ENCODE measurements around the gene MRPL58. TPM values are rescaled to one million over a fixed set of nuclear protein-coding genes. Genes with fewer than 3 reads are reported as not detected.

The MRPL58 gene
- total and polyA plus RNA-seq, 12 donors: 43.7 to 72.3 (median 52.1) TPM

- H3K9me3 ChIP-seq: peaks cover 0 to 13% (median 0%) of the 10 kb centered on the region in 11 donors
- H3K4me1 ChIP-seq: peaks cover 0 to 54% (median 44%) of the 10 kb centered on the region in 9 donors
- DNase-seq (peak; percentile 91 to 95), ATAC-seq (peak; percentile 49 to 83 (median 80))
- peak overlapping the region; percentile 8 to 72 (median 66) for H3K4me3 ChIP-seq
- WGBS, 2 donors: 1% methylated on average over 36 of the region's 36 CpGs
- no peaks in the 10 kb centered on the region for H3K27me3 ChIP-seq
- peaks cover 0 to 11% (median 0%) of the 10 kb centered on the region in 9 donors for H3K36me3 ChIP-seq
- no peak for TF ChIP-seq CTCF (IDR thresholded peaks at IDR 0.05)
- intact Hi-C loops (cut with DNase I): loop anchor here in 4 of 10 donors (2.0 to 10.0 kb wide), 4 partner anchors 45 to 71 kb away; partner anchors contain the start of gene CDR2L (in 1 of the 4)
- H3K27ac ChIP-seq: peak overlapping the region in 9 of 10 donors; percentile 64 to 90 (median 84)
These were observed 21.1 kb downstream of the MRPL58 start for GRCh38 chr17:75033346-75034235.

GRCh38 chr17:75034236-75034908 is 21.9 kb downstream of the MRPL58 start:
- Histone ChIP-seq H3K9me3 (peaks cover 0 to 13% (median 0%) of the 10 kb centered on the region in 11 donors), H3K27ac (peak overlapping the region; percentile 8 to 90 (median 84)), H3K27me3 (no peaks in the 10 kb centered on the region), H3K36me3 (peaks cover 0 to 19% (median 6%) of the 10 kb centered on the region in 9 donors), H3K4me3 (peak overlapping the region; percentile 46 to 72 (median 66)), H3K4me1 (peaks cover 0 to 54% (median 44%) of the 10 kb centered on the region in 9 donors)
- DNase-seq (peak; percentile 81 to 90), ATAC-seq (peak; percentile 68 to 87 (median 80))
- intact Hi-C loops (cut with DNase I): loop anchor here in 3 of 10 donors (5.0 to 10.0 kb wide), 3 partner anchors 50 to 72 kb away; partner anchors contain the start of gene CDR2L (in 1 of the 3)
- peak in 1 of 9 donors; percentile 8 for TF ChIP-seq CTCF (IDR thresholded peaks at IDR 0.05)
- WGBS, 2 donors: 1 to 2% methylated on average over 43 of the region's 43 CpGs

- 56 to 61% methylated on average over 27 of the region's 27 CpGs for WGBS, 2 donors
- Histone ChIP-seq H3K4me1 (peaks cover 0 to 54% (median 44%) of the 10 kb centered on the region in 9 donors), H3K36me3 (peaks cover 0 to 43% (median 28%) of the 10 kb centered on the region in 9 donors), H3K27ac (peak overlapping the region; percentile 36 to 90 (median 84)), H3K4me3 (peak overlapping the region in 6 of 10 donors; percentile 4 to 72 (median 24)), H3K9me3 (no peaks in the 10 kb centered on the region), H3K27me3 (no peaks in the 10 kb centered on the region)
- TF ChIP-seq CTCF (IDR thresholded peaks at IDR 0.05): no peak
- ATAC-seq (peak; percentile 14 to 71 (median 56)), DNase-seq (peak; percentile 86 to 92)
- intact Hi-C loops (cut with DNase I): loop anchor here in 1 of 10 donors (10.0 kb wide), 1 partner anchor 52 kb away; the partner anchor contains the start of gene CDR2L
These were observed 24.3 kb downstream of the MRPL58 start for GRCh38 chr17:75036643-75037268.
